GM21825 (cell line): Measurements from ENCODE around the gene ACLY.
"Not testable (repeated sequence)": the region's sequence is repeated elsewhere in the genome, so short reads cannot be mapped to it uniquely, and the experiment has no call there.

ENCODE experiments used
- ATAC-seq: cut with Tn5 transposase; IDR thresholded peaks from one replicate; pipeline ENCODE4 v1.9.1; 2021; ENCODE audit warnings: mild to moderate bottlenecking, moderate library complexity; ENCODE audit not compliant: unreplicated experiment

Gene ACLY

GRCh38 chr17:41874293-41874670 is 44.5 kb downstream of the ACLY start:
- ATAC-seq, result not testable (repeated sequence)

GRCh38 chr17:41873559-41874292 is 45.0 kb downstream of the ACLY start:
- no peak for ATAC-seq

- no peak for ATAC-seq
Measured at GRCh38 chr17:41871789-41872188, 47.0 kb downstream of the ACLY start.

- no peak for ATAC-seq
Measured at GRCh38 chr17:41870627-41871026, 48.1 kb downstream of the ACLY start.

- no peak for ATAC-seq
Measured at GRCh38 chr17:41870097-41870496, 48.7 kb downstream of the ACLY start.

GRCh38 chr17:41869426-41869825 is 49.3 kb downstream of the ACLY start:
- no peak for ATAC-seq

- no peak for ATAC-seq
Measured at GRCh38 chr17:41868568-41868967, 50.2 kb downstream of the ACLY start.

- ATAC-seq, result no peak
Measured at GRCh38 chr17:41865596-41865893, 53.2 kb downstream of the ACLY start.

- peak; percentile 85 for ATAC-seq
Measured at GRCh38 chr17:41864836-41865595, 53.7 kb downstream of the ACLY start, which contains the start of gene KLHL11. TSS of gene KLHL11 (minus strand) at chr17:41865423. CDS start at chr17:41865370, 53 bp downstream.

- peak; percentile 15 for ATAC-seq
Measured at GRCh38 chr17:41864498-41864835, 54.3 kb downstream of the ACLY start.

- no peak for ATAC-seq
Measured at GRCh38 chr17:41863074-41863848, 55.5 kb downstream of the ACLY start.

- ATAC-seq, result no peak
Measured at GRCh38 chr17:41860254-41860931, 58.4 kb downstream of the ACLY start.

GRCh38 chr17:41851382-41851781 is 67.4 kb downstream of the ACLY start:
- ATAC-seq, result not testable (repeated sequence)

GRCh38 chr17:41849251-41849990 is 69.3 kb downstream of the ACLY start:
- no peak for ATAC-seq

GRCh38 chr17:41848788-41849187 is 70.0 kb downstream of the ACLY start:
- ATAC-seq, result no peak

- ATAC-seq, result no peak
Measured at GRCh38 chr17:41844971-41845370, 73.8 kb downstream of the ACLY start.

- not testable (repeated sequence) for ATAC-seq
Measured at GRCh38 chr17:41840781-41841180, 78.0 kb downstream of the ACLY start.

GRCh38 chr17:41839448-41839847 is 79.3 kb downstream of the ACLY start:
- ATAC-seq, result not testable (repeated sequence)

GRCh38 chr17:41837761-41838538 is 80.8 kb downstream of the ACLY start, which contains the start of gene KLHL10:
TSS of gene KLHL10 (plus strand) at chr17:41837825. CDS start at chr17:41837933, 108 bp downstream.
- no peak for ATAC-seq
